Uterus (tissue), 4 donors: ENCODE results near the gene CHN2. TPM values are rescaled to one million over a fixed set of nuclear protein-coding genes. Genes with fewer than 3 reads are reported as not detected.

Experiments used
- DNase-seq, 2 donors: peaks; one replicate each; pipeline ENCODE4 v3.0.0-alpha.2; 2019 to 2020
- H3K27ac ChIP-seq, 2 donors: fragments of 200-600 bp; sonication (generic); 1 replicate in 1 of 2; 2 replicates in 1 of 2; pipeline ENCODE4 v1.5.1; 2016 to 2018
- H3K27me3 ChIP-seq, 2 donors: fragments of 200-600 bp; sonication (generic); one replicate each; pipeline ENCODE4 v1.5.1; 2018 to 2019; ENCODE audit warnings: control low read depth in 1 of 2
- H3K36me3 ChIP-seq, 2 donors: fragments of 200-600 bp; sonication (generic); one replicate each; pipeline ENCODE4 v1.5.1; 2019; ENCODE audit warnings: control low read depth in 1 of 2
- H3K4me1 ChIP-seq, 2 donors: fragments of 200-600 bp; sonication (generic); one replicate each; pipeline ENCODE4 v1.5.1; 2018 to 2019; ENCODE audit warnings: control low read depth in 1 of 2
- H3K4me3 ChIP-seq, 2 donors: fragments of 200-600 bp; sonication (generic); 1 replicate in 1 of 2; 2 replicates in 1 of 2; pipeline ENCODE4 v1.5.1; 2018 to 2019; ENCODE audit warnings: mild to moderate bottlenecking in 1 of 2
- H3K9me3 ChIP-seq, 2 donors: fragments of 200-600 bp; sonication (generic); one replicate each; pipeline ENCODE4 v1.5.1; 2019; ENCODE audit warnings: control low read depth in 1 of 2
- POLR2A ChIP-seq, 2 donors: fragments of 450-650 bp; IDR thresholded peaks; one replicate each; pipeline ENCODE4 v1.6.1; 2016; ENCODE audit warnings: antibody characterized with exemption in 2 of 2, mild to moderate bottlenecking in 1 of 2, moderate library complexity in 1 of 2
- intact Hi-C: fragments of 100-400 bp; cut with DNase I; formaldehyde crosslinking; loops from one replicate; pipeline ENCODE4 v1.15.1; 2023; ENCODE audit warnings: low total_unique reads
- total RNA-seq, 4 donors: library from RNA; depleted of rRNA in 3 of 4; stranded (reverse); fragments of >200 nt in 3 of 4; gene quantifications; one replicate each; pipeline versions ENCODE4 v1.1.0 to v1.2.4, GENCODE V29; 2014 to 2023
- TF ChIP-seq, protein P1 (sequence below), 4 experiments: fragments of 200-600 bp in 2 of 4; fragments of 450-650 bp in 2 of 4; sonication (generic) in 2 of 4; IDR thresholded peaks; one replicate each; pipeline ENCODE4 v1.5.1; 2016 to 2019; ENCODE audit warnings: antibody characterized with exemption in 4 of 4, mild to moderate bottlenecking in 2 of 4, moderate library complexity in 1 of 4
- donor health status: DM: yes; HTN: yes; CAD: no.

CHN2 gene
- total RNA-seq, 4 donors from 2014 or later = 9.8 to 22.9 (median 18.3) TPM

DNA sequence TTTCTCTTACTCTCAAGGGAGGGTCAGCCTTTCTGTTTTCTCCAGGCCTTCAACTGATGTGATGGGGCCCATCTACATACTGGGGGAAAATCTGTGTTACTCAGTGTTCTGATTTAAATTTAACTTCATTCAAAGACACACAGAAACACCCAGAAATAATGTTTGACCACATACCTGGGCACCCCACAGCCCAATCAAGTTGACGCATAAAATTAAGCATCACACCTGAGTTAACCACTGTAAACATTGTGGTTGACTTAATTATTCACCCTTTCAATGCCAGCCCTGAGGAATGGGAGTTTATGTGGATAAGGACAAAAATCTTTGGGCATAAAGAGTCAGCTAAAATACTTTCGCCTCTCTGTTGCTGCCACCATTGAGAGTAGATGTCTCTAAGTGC is 10.0 kb upstream of the CHN2 start:
- intact Hi-C loops = no loop called here
- H3K36me3 ChIP-seq = no peaks in the 10 kb centered on the region
- DNase-seq = no peak
- no peak overlapping the region for H3K4me3 ChIP-seq
- H3K4me1 ChIP-seq = no peaks in the 10 kb centered on the region
- no peak overlapping the region for H3K27ac ChIP-seq
- no peak for TF ChIP-seq POLR2A (IDR thresholded peaks at IDR 0.05)
- TF ChIP-seq, protein P1, sequence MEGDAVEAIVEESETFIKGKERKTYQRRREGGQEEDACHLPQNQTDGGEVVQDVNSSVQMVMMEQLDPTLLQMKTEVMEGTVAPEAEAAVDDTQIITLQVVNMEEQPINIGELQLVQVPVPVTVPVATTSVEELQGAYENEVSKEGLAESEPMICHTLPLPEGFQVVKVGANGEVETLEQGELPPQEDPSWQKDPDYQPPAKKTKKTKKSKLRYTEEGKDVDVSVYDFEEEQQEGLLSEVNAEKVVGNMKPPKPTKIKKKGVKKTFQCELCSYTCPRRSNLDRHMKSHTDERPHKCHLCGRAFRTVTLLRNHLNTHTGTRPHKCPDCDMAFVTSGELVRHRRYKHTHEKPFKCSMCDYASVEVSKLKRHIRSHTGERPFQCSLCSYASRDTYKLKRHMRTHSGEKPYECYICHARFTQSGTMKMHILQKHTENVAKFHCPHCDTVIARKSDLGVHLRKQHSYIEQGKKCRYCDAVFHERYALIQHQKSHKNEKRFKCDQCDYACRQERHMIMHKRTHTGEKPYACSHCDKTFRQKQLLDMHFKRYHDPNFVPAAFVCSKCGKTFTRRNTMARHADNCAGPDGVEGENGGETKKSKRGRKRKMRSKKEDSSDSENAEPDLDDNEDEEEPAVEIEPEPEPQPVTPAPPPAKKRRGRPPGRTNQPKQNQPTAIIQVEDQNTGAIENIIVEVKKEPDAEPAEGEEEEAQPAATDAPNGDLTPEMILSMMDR (IDR thresholded peaks at IDR 0.05) = no peak
- H3K9me3 ChIP-seq = no peaks in the 10 kb centered on the region
- H3K27me3 ChIP-seq = no peaks in the 10 kb centered on the region

DNA sequence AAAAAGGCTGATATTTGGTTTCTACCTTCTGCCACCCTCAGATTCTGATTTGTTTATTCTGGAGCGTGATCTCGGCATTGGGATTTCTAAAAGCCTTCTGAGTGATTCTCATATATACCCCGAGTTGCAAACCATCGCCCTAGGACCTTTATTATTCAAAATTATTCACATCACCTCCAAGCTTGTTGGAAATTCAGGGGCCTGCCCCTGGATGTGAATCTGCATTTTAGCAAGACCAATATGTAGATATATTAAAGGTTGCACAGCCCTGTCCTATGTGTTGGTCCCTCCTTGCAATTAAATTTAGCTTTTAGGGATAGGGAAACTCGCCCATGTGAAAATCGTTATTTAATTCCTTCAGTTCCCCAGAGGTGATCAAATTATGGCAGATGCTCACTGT is 9.0 kb upstream of the CHN2 start:
- DNase-seq = no peak
- no peak overlapping the region for H3K27ac ChIP-seq
- H3K27me3 ChIP-seq = no peaks in the 10 kb centered on the region
- H3K36me3 ChIP-seq = no peaks in the 10 kb centered on the region
- no peaks in the 10 kb centered on the region for H3K4me1 ChIP-seq
- no peak for TF ChIP-seq POLR2A (IDR thresholded peaks at IDR 0.05)
- TF ChIP-seq, protein P1 (IDR thresholded peaks at IDR 0.05) = no peak
- H3K9me3 ChIP-seq = no peaks in the 10 kb centered on the region
- H3K4me3 ChIP-seq = no peak overlapping the region
- intact Hi-C loops = no loop called here

DNA sequence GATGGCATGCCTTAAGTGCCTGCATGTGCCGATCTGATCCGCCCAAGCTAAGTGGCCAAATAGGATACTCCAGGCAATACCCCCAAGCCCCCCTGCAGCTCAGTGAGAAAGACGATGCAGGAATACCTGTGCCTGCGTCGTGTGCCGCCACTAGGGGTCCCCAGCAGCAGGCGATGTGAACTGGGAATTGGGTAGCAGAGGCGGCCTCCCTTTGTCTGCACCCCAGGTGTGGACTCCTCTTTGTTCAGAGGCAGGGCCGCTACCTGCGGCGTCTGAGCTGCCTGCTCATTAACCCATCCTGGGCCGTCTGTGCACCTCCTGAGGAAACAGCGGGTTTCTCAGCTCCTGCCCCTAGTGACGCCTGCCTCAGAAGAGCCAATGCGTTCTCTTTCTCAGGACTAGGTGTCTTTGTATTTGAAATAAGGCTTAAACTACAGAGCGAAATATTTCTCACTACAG is 4.8 kb upstream of the CHN2 start:
- H3K4me3 ChIP-seq = no peak overlapping the region
- H3K9me3 ChIP-seq = no peaks in the 10 kb centered on the region
- TF ChIP-seq POLR2A (IDR thresholded peaks at IDR 0.05) = no peak
- TF ChIP-seq, protein P1 (IDR thresholded peaks at IDR 0.05) = peak; percentile 65 to 79 (median 68)
- intact Hi-C loops = no loop called here
- H3K4me1 ChIP-seq = no peaks in the 10 kb centered on the region
- DNase-seq = peak; percentile 25 to 57
- no peaks in the 10 kb centered on the region for H3K27me3 ChIP-seq
- no peak overlapping the region for H3K27ac ChIP-seq
- H3K36me3 ChIP-seq = no peaks in the 10 kb centered on the region

DNA sequence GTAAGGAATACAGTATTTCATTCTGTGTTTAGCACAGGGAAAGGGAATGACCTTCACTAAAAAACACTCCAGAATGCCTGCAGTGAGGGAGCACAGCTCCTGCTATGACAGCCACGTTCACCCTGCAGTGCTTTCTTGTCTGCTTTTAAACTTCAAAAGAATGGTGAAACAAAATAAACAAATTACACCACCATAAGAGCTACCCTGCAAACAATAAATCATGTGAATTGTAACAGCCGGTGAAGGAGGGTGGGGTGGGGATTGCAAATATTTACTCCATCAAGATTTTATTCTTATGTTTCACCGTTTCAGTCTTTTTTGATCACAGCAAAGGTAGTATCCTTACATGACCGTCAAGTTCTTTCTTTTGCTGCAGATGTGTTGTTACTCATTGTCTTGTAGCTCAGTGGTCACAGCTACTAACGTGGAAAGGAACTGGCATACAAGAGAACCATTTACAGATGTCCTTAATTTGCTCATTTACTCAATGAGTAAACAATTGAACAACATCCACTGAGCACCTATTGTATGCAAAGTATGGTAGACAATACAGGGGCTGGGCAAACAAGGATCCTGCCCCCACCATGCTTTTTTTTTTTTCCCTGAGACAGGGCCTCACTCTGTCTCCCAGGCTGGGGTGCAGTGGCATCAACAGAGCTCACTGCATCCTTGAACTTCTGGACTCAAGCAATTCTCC is 4.1 kb upstream of the CHN2 start:
- Histone ChIP-seq H3K4me3 (no peak overlapping the region), H3K36me3 (no peaks in the 10 kb centered on the region), H3K9me3 (no peaks in the 10 kb centered on the region), H3K27me3 (no peaks in the 10 kb centered on the region), H3K4me1 (no peaks in the 10 kb centered on the region), H3K27ac (no peak overlapping the region)
- intact Hi-C loops = no loop called here
- DNase-seq = no peak
- TF ChIP-seq, protein P1 (IDR thresholded peaks at IDR 0.05) = no peak
- TF ChIP-seq POLR2A (IDR thresholded peaks at IDR 0.05) = no peak

DNA sequence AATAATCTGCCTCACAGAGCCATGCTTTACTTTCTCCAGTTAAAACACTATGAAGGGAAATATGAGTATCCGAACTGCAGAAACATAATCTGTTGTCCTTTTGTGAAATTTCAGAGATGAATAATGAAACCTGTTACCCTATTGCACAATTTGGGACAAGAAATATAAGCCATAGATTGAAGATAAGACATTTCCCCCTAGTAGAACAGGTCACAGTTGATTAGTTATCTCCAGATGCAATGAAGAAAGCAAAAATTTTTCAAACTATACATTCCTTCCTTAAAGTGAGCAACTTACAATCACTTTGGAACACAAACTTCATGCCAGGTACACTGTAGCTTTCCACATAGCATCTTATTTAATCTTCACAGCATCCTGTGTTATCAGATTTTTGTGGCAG is 2.3 kb upstream of the CHN2 start:
- intact Hi-C loops = no loop called here
- no peak for DNase-seq
- Histone ChIP-seq H3K27ac (no peak overlapping the region), H3K4me1 (no peaks in the 10 kb centered on the region), H3K27me3 (no peaks in the 10 kb centered on the region), H3K9me3 (no peaks in the 10 kb centered on the region), H3K36me3 (no peaks in the 10 kb centered on the region), H3K4me3 (no peak overlapping the region)
- no peak for TF ChIP-seq POLR2A (IDR thresholded peaks at IDR 0.05)
- TF ChIP-seq, protein P1 (IDR thresholded peaks at IDR 0.05) = no peak
